Upper lobe of left lung (tissue), 6 donors: ENCODE results near the gene CCDC180. TPM values are rescaled to one million over a fixed set of nuclear protein-coding genes. Genes with fewer than 3 reads are reported as not detected.

ENCODE experiments used
- ATAC-seq, 2 donors: fragments of 200-7000 bp; cut with Tn5 transposase; one replicate each; pipeline ENCODE4 v1.9.1; 2022; ENCODE audit warnings: mild to moderate bottlenecking in 2 of 2, moderate library complexity in 2 of 2; ENCODE audit not compliant: low FRiP score in 2 of 2
- DNase-seq, 2 donors: peaks; one replicate each; pipeline ENCODE4 v3.0.0-alpha.2; 2019 to 2020
- H3K27ac ChIP-seq, 4 donors: fragments of 200-600 bp; sonication (generic); one replicate each; pipeline ENCODE4 v1.5.1; 2016 to 2019
- H3K27me3 ChIP-seq, 4 donors: fragments of 200-600 bp; sonication (generic); one replicate each; pipeline ENCODE4 v1.5.1; 2017 to 2019
- H3K36me3 ChIP-seq, 4 donors: fragments of 200-600 bp; sonication (generic); one replicate each; pipeline ENCODE4 v1.5.1; 2016 to 2019
- H3K4me1 ChIP-seq, 4 donors: fragments of 200-600 bp; sonication (generic); one replicate each; pipeline ENCODE4 v1.5.1; 2018 to 2019
- H3K4me3 ChIP-seq, 4 donors: fragments of 200-600 bp; sonication (generic); one replicate each; pipeline ENCODE4 v1.5.1; 2017 to 2019; ENCODE audit warnings: mild to moderate bottlenecking in 2 of 4, moderate library complexity in 1 of 4
- H3K9me3 ChIP-seq, 4 donors: fragments of 200-600 bp; sonication (generic); one replicate each; pipeline ENCODE4 v1.5.1; 2018 to 2019
- EP300 ChIP-seq, 4 donors: sonication (generic); formaldehyde crosslinking; IDR thresholded peaks; one replicate each; pipeline ENCODE4 v1.5.1; 2017; ENCODE audit warnings: antibody characterized with exemption in 4 of 4, control low read depth in 2 of 4
- POLR2A ChIP-seq, 4 donors: fragments of 450-650 bp; IDR thresholded peaks; one replicate each; pipeline ENCODE4 v1.5.1; 2016 to 2017; ENCODE audit warnings: antibody characterized with exemption in 4 of 4, mild to moderate bottlenecking in 2 of 4
- POLR2AphosphoS5 ChIP-seq, 2 donors: sonication (generic); formaldehyde crosslinking; IDR thresholded peaks; one replicate each; pipeline ENCODE4 v1.5.1; 2017; ENCODE audit warnings: antibody characterized with exemption in 2 of 2
- WGBS, 2 donors: methylation state at CpG; one replicate each; pipeline ENCODE4 v1.1.5; 2017 to 2018; 5-methylcytosine and 5-hydroxymethylcytosine counted together
- small RNA-seq, 4 donors: library from RNA; depleted of rRNA; stranded (forward); fragments of <200 nt; gene quantifications; one replicate each; pipeline ENCODE3, GENCODE V24; 2016
- total RNA-seq, 6 donors: library from RNA; depleted of rRNA in 4 of 6; stranded (reverse); fragments of >200 nt in 4 of 6; gene quantifications; one replicate each; pipeline versions ENCODE4 v1.1.0 to v1.2.1, GENCODE V29; 2016 to 2021
- TF ChIP-seq, protein P1 (sequence below), 6 experiments: fragments of 450-650 bp in 4 of 6; fragments of 200-600 bp in 2 of 6; sonication (generic) in 2 of 6; IDR thresholded peaks; one replicate each; pipeline ENCODE4 v1.5.1; 2016 to 2019; ENCODE audit warnings: antibody characterized with exemption in 6 of 6
- donor health status: DM: no; HTN: no; CAD: no; lungs with moderate emphysema.
- donor health status: DM: no; HTN: yes; CAD: no; lungs with severe emphysema.

Gene CCDC180
- total RNA-seq, 6 donors from 2014 or later, result 6.2 to 60.8 (median 17.6) TPM

DNA sequence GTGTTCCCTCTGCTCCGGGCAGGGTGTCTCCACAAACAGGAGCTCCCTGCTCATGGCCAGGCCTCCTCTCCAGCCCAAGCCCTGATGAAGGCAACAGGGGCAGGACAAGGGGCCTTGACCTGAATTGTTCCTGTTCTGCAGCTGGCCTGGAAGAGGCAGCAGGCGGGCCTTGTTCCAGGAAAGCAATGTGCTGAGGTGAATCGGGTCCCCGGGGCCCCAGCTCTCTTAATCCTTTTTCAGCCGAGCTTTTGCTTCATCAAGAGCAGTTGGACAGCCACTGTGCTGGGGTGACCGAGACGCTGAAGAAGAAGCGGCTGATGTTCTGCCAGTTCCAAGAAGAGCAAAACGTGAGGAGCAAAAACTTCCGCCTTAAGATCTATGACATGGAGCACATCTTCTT lies 41.4 kb downstream of the CCDC180 start:
- DNase-seq, result no peak
- no peak for ATAC-seq
- TF ChIP-seq, protein P1, sequence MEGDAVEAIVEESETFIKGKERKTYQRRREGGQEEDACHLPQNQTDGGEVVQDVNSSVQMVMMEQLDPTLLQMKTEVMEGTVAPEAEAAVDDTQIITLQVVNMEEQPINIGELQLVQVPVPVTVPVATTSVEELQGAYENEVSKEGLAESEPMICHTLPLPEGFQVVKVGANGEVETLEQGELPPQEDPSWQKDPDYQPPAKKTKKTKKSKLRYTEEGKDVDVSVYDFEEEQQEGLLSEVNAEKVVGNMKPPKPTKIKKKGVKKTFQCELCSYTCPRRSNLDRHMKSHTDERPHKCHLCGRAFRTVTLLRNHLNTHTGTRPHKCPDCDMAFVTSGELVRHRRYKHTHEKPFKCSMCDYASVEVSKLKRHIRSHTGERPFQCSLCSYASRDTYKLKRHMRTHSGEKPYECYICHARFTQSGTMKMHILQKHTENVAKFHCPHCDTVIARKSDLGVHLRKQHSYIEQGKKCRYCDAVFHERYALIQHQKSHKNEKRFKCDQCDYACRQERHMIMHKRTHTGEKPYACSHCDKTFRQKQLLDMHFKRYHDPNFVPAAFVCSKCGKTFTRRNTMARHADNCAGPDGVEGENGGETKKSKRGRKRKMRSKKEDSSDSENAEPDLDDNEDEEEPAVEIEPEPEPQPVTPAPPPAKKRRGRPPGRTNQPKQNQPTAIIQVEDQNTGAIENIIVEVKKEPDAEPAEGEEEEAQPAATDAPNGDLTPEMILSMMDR (IDR thresholded peaks at IDR 0.05), result no peak
- TF ChIP-seq EP300 (IDR thresholded peaks at IDR 0.05), result no peak
- TF ChIP-seq POLR2AphosphoS5 (IDR thresholded peaks at IDR 0.05), result no peak
- Histone ChIP-seq H3K9me3 (no peaks in the 10 kb centered on the region), H3K27me3 (no peaks in the 10 kb centered on the region), H3K36me3 (peaks cover 0 to 6% (median 1%) of the 10 kb centered on the region in 4 donors), H3K4me3 (no peak overlapping the region), H3K4me1 (no peaks in the 10 kb centered on the region), H3K27ac (no peak overlapping the region)
- WGBS, 2 donors, result 94 to 96% methylated on average over 8 to 10 of the region's 10 CpGs

DNA sequence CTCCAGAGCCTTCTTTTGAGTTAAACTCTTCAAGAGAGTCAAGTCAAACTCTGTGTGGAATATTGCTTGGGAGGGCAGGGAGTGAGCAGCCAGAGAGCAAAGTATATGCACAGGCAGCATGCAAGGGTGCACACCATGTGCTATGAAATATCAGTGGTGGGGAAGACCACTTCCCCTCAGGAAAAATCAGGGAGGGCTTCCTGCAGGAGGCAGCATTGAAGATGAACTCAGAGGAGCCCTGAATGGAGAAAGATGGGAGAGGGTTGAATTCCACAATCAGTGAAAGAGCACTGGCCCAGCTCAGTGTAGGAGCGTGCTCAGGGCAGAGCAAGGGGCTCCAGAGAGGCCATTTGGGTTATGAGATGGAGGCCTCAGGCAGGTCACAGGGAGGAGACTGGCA lies 41.9 kb downstream of the CCDC180 start:
- H3K9me3 ChIP-seq, result no peaks in the 10 kb centered on the region
- no peak overlapping the region for H3K4me3 ChIP-seq
- H3K4me1 ChIP-seq, result no peaks in the 10 kb centered on the region
- 93 to 100% methylated on average over 1 of the region's 1 CpG for WGBS, 2 donors
- H3K36me3 ChIP-seq, result peaks cover 0 to 3% (median 1%) of the 10 kb centered on the region in 4 donors
- TF ChIP-seq EP300 (IDR thresholded peaks at IDR 0.05) (no peak), POLR2A (IDR thresholded peaks at IDR 0.05) (no peak), POLR2AphosphoS5 (IDR thresholded peaks at IDR 0.05) (no peak)
- TF ChIP-seq, protein P1 (IDR thresholded peaks at IDR 0.05), result no peak
- ATAC-seq (peak in 1 of 2 donors; percentile 46), DNase-seq (no peak)
- no peaks in the 10 kb centered on the region for H3K27me3 ChIP-seq
- H3K27ac ChIP-seq, result no peak overlapping the region

DNA sequence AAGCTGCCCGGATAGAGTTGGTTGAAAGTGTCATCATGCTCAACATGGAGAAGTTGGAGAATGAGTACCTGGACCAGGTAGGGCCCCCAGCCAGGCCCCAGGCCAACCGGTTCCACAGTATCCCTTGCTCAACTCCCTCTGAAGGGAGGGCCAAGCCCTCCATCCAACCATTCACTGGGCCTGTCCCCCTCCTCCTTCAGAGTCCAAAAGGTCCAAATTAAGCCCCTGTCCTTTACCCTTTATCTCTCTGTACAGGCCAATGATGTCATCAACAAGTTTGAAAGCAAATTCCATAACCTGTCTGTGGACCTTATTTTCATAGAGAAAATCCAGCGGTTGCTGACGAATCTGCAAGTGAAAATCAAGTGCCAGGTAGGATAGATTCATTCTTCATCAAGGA lies 47.2 kb downstream of the CCDC180 start:
- no peaks in the 10 kb centered on the region for H3K27me3 ChIP-seq
- H3K4me3 ChIP-seq, result no peak overlapping the region
- ATAC-seq (no peak), DNase-seq (no peak)
- no peaks in the 10 kb centered on the region for H3K4me1 ChIP-seq
- no peak overlapping the region for H3K27ac ChIP-seq
- WGBS, 2 donors, result 93 to 96% methylated on average over 4 of the region's 4 CpGs
- H3K36me3 ChIP-seq, result peaks cover 0 to 6% (median 3%) of the 10 kb centered on the region in 4 donors
- no peak for TF ChIP-seq EP300 (IDR thresholded peaks at IDR 0.05)
- TF ChIP-seq POLR2A (IDR thresholded peaks at IDR 0.05), result no peak
- TF ChIP-seq, protein P1 (IDR thresholded peaks at IDR 0.05), result no peak
- TF ChIP-seq POLR2AphosphoS5 (IDR thresholded peaks at IDR 0.05), result no peak
- no peaks in the 10 kb centered on the region for H3K9me3 ChIP-seq

DNA sequence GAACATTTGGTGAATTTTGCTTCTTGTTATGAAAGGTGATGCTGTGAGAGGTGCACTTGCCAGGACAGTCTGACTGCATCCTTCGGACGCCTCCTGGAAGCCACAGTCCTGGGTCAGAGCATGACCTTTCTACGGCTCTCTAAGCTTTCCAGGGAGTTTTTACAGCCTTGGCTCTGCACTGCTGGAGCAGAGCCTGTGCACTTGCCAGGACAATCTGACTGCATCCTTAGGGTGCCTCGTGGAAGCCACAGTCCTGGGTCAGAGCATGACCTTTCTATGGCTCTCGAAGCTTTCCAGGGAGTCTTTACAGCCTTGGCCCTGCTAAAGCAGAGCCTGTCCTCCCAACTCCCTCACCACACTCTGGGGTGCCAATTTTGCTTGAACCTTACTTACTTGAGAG lies 49.6 kb downstream of the CCDC180 start:
- Histone ChIP-seq H3K27ac (no peak overlapping the region), H3K9me3 (no peaks in the 10 kb centered on the region), H3K4me3 (no peak overlapping the region), H3K4me1 (no peaks in the 10 kb centered on the region), H3K27me3 (no peaks in the 10 kb centered on the region), H3K36me3 (peaks cover 0 to 9% (median 4%) of the 10 kb centered on the region in 4 donors)
- no peak for ATAC-seq
- WGBS, 2 donors, result 64 to 81% methylated on average over 5 of the region's 5 CpGs
- no peak for DNase-seq
- TF ChIP-seq EP300 (IDR thresholded peaks at IDR 0.05), result no peak
- TF ChIP-seq, protein P1 (IDR thresholded peaks at IDR 0.05), result no peak
- no peak for TF ChIP-seq POLR2A (IDR thresholded peaks at IDR 0.05)
- no peak for TF ChIP-seq POLR2AphosphoS5 (IDR thresholded peaks at IDR 0.05)

Small RNA genes lying within 50 kb of the gene (small RNA-seq; reads per million reads assigned to genes)
- gene AL512590.2 (0 reads per million in 4 donors), gene CCDC180 (0 to 0.22 (median 0.03) reads per million in 4 donors)

Other genes with a start within 250 kb of the CCDC180 start
- 10 to 100 TPM in 5 of 6 donors, 1 to 10 TPM in 1; 9.0 to 21.0 (median 15.3) TPM for gene TDRD7, start 104.4 kb downstream of the CCDC180 start, total RNA-seq
- gene TMOD1, start 194.0 kb downstream of the CCDC180 start, total RNA-seq, result 10 to 100 TPM in 1 of 6 donors, 1 to 10 TPM in 5; 4.4 to 12.6 (median 8.8) TPM